ENCODE results near the gene FAM228B.

DNA sequence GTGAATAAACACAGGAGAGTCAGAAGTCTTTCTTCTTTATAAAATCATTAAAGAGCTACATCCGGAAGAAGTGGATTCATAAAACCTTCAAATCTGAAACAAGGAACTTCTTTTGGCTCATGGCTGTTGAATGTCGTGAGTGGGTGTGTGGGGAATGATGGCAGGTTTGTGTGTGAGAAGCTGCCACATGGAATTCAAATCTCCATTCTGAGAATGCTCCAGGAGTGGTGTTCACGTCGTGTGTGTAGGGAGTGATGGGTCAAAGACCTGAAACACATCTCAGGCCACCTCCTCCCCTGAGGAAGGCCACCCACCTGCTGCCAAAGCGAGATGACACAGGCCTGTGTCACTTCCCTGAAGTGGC is 80.5 kb downstream of the FAM228B start:
- TF ChIP-seq EP300 (IDR thresholded peaks at IDR 0.05; ENCODE audit: borderline replicate concordance) = no peak
- no peak for TF ChIP-seq EGR1 (IDR thresholded peaks at IDR 0.05)
